Measurements from ENCODE around the gene ME2. TPM values are rescaled to one million over a fixed set of nuclear protein-coding genes. Genes with fewer than 3 reads are reported as not detected.

The ME2 gene
- polyA plus RNA-seq, 2 donors: 7.3 to 12.2 TPM

- Histone ChIP-seq H3K9me3 (ENCODE audit: control insufficient read depth in 2 of 2, insufficient read depth in 1 of 2, low read depth in 1 of 2, low read length in 1 of 2) (peaks cover 0 to 6% of the 10 kb centered on the region in 2 donors), H3K4me1 (ENCODE audit: control insufficient read depth in 2 of 2, insufficient read depth in 2 of 2, low read length in 1 of 2) (no peaks in the 10 kb centered on the region), H3K27ac (ENCODE audit: low read depth in 2 of 2, low read length in 1 of 2) (no peak overlapping the region), H3K27me3 (ENCODE audit: control insufficient read depth in 1 of 2, insufficient read depth in 2 of 2, low read length in 2 of 2) (no peaks in the 10 kb centered on the region), H3K36me3 (ENCODE audit: control insufficient read depth in 2 of 2, insufficient read depth in 2 of 2, low read length in 1 of 2) (peaks cover 9 to 11% of the 10 kb centered on the region in 2 donors), H3K4me3 (ENCODE audit: low read depth in 1 of 2, low read length in 2 of 2) (no peak overlapping the region)
- WGBS, 2 donors: 85 to 87% methylated on average over 5 of the region's 5 CpGs
Measured at GRCh38 chr18:50977037-50977760, 98.3 kb downstream of the ME2 start.

GRCh38 chr18:50981381-50981780, 102.5 kb downstream of the ME2 start:
- 72 to 84% methylated on average over 1 of the region's 1 CpG for WGBS, 2 donors
- H3K4me3 ChIP-seq (ENCODE audit: low read depth in 1 of 2, low read length in 2 of 2): no peak overlapping the region
- H3K27ac ChIP-seq (ENCODE audit: low read depth in 2 of 2, low read length in 1 of 2): no peak overlapping the region
- H3K36me3 ChIP-seq (ENCODE audit: control insufficient read depth in 2 of 2, insufficient read depth in 2 of 2, low read length in 1 of 2): peaks cover 6 to 7% of the 10 kb centered on the region in 2 donors
- H3K27me3 ChIP-seq (ENCODE audit: control insufficient read depth in 1 of 2, insufficient read depth in 2 of 2, low read length in 2 of 2): no peaks in the 10 kb centered on the region
- no peaks in the 10 kb centered on the region for H3K4me1 ChIP-seq (ENCODE audit: control insufficient read depth in 2 of 2, insufficient read depth in 2 of 2, low read length in 1 of 2)
- H3K9me3 ChIP-seq (ENCODE audit: control insufficient read depth in 2 of 2, insufficient read depth in 1 of 2, low read depth in 1 of 2, low read length in 1 of 2): peaks cover 0 to 6% of the 10 kb centered on the region in 2 donors

- Histone ChIP-seq H3K4me3 (ENCODE audit: low read depth in 1 of 2, low read length in 2 of 2) (no peak overlapping the region), H3K9me3 (ENCODE audit: control insufficient read depth in 2 of 2, insufficient read depth in 1 of 2, low read depth in 1 of 2, low read length in 1 of 2) (peaks cover 0 to 2% of the 10 kb centered on the region in 2 donors), H3K27ac (ENCODE audit: low read depth in 2 of 2, low read length in 1 of 2) (no peak overlapping the region), H3K4me1 (ENCODE audit: control insufficient read depth in 2 of 2, insufficient read depth in 2 of 2, low read length in 1 of 2) (no peaks in the 10 kb centered on the region), H3K36me3 (ENCODE audit: control insufficient read depth in 2 of 2, insufficient read depth in 2 of 2, low read length in 1 of 2) (peaks cover 2% of the 10 kb centered on the region in 2 donors), H3K27me3 (ENCODE audit: control insufficient read depth in 1 of 2, insufficient read depth in 2 of 2, low read length in 2 of 2) (no peaks in the 10 kb centered on the region)
- 81 to 87% methylated on average over 8 of the region's 8 CpGs for WGBS, 2 donors
Measured at GRCh38 chr18:50982086-50982801, 103.3 kb downstream of the ME2 start.

- H3K4me1 ChIP-seq (ENCODE audit: control insufficient read depth in 2 of 2, insufficient read depth in 2 of 2, low read length in 1 of 2): no peaks in the 10 kb centered on the region
- no peaks in the 10 kb centered on the region for H3K9me3 ChIP-seq (ENCODE audit: control insufficient read depth in 2 of 2, insufficient read depth in 1 of 2, low read depth in 1 of 2, low read length in 1 of 2)
- no peaks in the 10 kb centered on the region for H3K27me3 ChIP-seq (ENCODE audit: control insufficient read depth in 1 of 2, insufficient read depth in 2 of 2, low read length in 2 of 2)
- H3K27ac ChIP-seq (ENCODE audit: low read depth in 2 of 2, low read length in 1 of 2): no peak overlapping the region
- no peak overlapping the region for H3K4me3 ChIP-seq (ENCODE audit: low read depth in 1 of 2, low read length in 2 of 2)
- 91% methylated on average over 3 of the region's 3 CpGs for WGBS, 2 donors
- H3K36me3 ChIP-seq (ENCODE audit: control insufficient read depth in 2 of 2, insufficient read depth in 2 of 2, low read length in 1 of 2): no peaks in the 10 kb centered on the region
Measured at GRCh38 chr18:50982802-50983179, 103.9 kb downstream of the ME2 start.

GRCh38 chr18:50986360-50987087, 107.6 kb downstream of the ME2 start:
- H3K27me3 ChIP-seq (ENCODE audit: control insufficient read depth in 1 of 2, insufficient read depth in 2 of 2, low read length in 2 of 2): no peaks in the 10 kb centered on the region
- H3K36me3 ChIP-seq (ENCODE audit: control insufficient read depth in 2 of 2, insufficient read depth in 2 of 2, low read length in 1 of 2): no peaks in the 10 kb centered on the region
- H3K27ac ChIP-seq (ENCODE audit: low read depth in 2 of 2, low read length in 1 of 2): no peak overlapping the region
- H3K9me3 ChIP-seq (ENCODE audit: control insufficient read depth in 2 of 2, insufficient read depth in 1 of 2, low read depth in 1 of 2, low read length in 1 of 2): no peaks in the 10 kb centered on the region
- no peak overlapping the region for H3K4me3 ChIP-seq (ENCODE audit: low read depth in 1 of 2, low read length in 2 of 2)
- no peaks in the 10 kb centered on the region for H3K4me1 ChIP-seq (ENCODE audit: control insufficient read depth in 2 of 2, insufficient read depth in 2 of 2, low read length in 1 of 2)
- 74 to 84% methylated on average over 2 of the region's 2 CpGs for WGBS, 2 donors

- WGBS, 2 donors: 41 to 49% methylated on average over 2 of the region's 2 CpGs
- Histone ChIP-seq H3K36me3 (ENCODE audit: control insufficient read depth in 2 of 2, insufficient read depth in 2 of 2, low read length in 1 of 2) (no peaks in the 10 kb centered on the region), H3K27me3 (ENCODE audit: control insufficient read depth in 1 of 2, insufficient read depth in 2 of 2, low read length in 2 of 2) (no peaks in the 10 kb centered on the region), H3K4me1 (ENCODE audit: control insufficient read depth in 2 of 2, insufficient read depth in 2 of 2, low read length in 1 of 2) (no peaks in the 10 kb centered on the region), H3K4me3 (ENCODE audit: low read depth in 1 of 2, low read length in 2 of 2) (no peak overlapping the region), H3K27ac (ENCODE audit: low read depth in 2 of 2, low read length in 1 of 2) (no peak overlapping the region), H3K9me3 (ENCODE audit: control insufficient read depth in 2 of 2, insufficient read depth in 1 of 2, low read depth in 1 of 2, low read length in 1 of 2) (no peaks in the 10 kb centered on the region)
Measured at GRCh38 chr18:50987261-50987660, 108.3 kb downstream of the ME2 start.

- H3K9me3 ChIP-seq (ENCODE audit: control insufficient read depth in 2 of 2, insufficient read depth in 1 of 2, low read depth in 1 of 2, low read length in 1 of 2): no peaks in the 10 kb centered on the region
- H3K27me3 ChIP-seq (ENCODE audit: control insufficient read depth in 1 of 2, insufficient read depth in 2 of 2, low read length in 2 of 2): no peaks in the 10 kb centered on the region
- WGBS, 2 donors: 93 to 95% methylated on average over 3 of the region's 3 CpGs
- no peaks in the 10 kb centered on the region for H3K36me3 ChIP-seq (ENCODE audit: control insufficient read depth in 2 of 2, insufficient read depth in 2 of 2, low read length in 1 of 2)
- H3K4me3 ChIP-seq (ENCODE audit: low read depth in 1 of 2, low read length in 2 of 2): no peak overlapping the region
- no peak overlapping the region for H3K27ac ChIP-seq (ENCODE audit: low read depth in 2 of 2, low read length in 1 of 2)
- H3K4me1 ChIP-seq (ENCODE audit: control insufficient read depth in 2 of 2, insufficient read depth in 2 of 2, low read length in 1 of 2): no peaks in the 10 kb centered on the region
Measured at GRCh38 chr18:50989711-50990110, 110.8 kb downstream of the ME2 start.

GRCh38 chr18:50992351-50992762, 113.4 kb downstream of the ME2 start:
- Histone ChIP-seq H3K27me3 (ENCODE audit: control insufficient read depth in 1 of 2, insufficient read depth in 2 of 2, low read length in 2 of 2) (no peaks in the 10 kb centered on the region), H3K9me3 (ENCODE audit: control insufficient read depth in 2 of 2, insufficient read depth in 1 of 2, low read depth in 1 of 2, low read length in 1 of 2) (no peaks in the 10 kb centered on the region), H3K4me1 (ENCODE audit: control insufficient read depth in 2 of 2, insufficient read depth in 2 of 2, low read length in 1 of 2) (no peaks in the 10 kb centered on the region), H3K36me3 (ENCODE audit: control insufficient read depth in 2 of 2, insufficient read depth in 2 of 2, low read length in 1 of 2) (no peaks in the 10 kb centered on the region), H3K27ac (ENCODE audit: low read depth in 2 of 2, low read length in 1 of 2) (no peak overlapping the region), H3K4me3 (ENCODE audit: low read depth in 1 of 2, low read length in 2 of 2) (no peak overlapping the region)
- WGBS, 2 donors: 82 to 83% methylated on average over 3 of the region's 3 CpGs

- Histone ChIP-seq H3K36me3 (ENCODE audit: control insufficient read depth in 2 of 2, insufficient read depth in 2 of 2, low read length in 1 of 2) (no peaks in the 10 kb centered on the region), H3K4me1 (ENCODE audit: control insufficient read depth in 2 of 2, insufficient read depth in 2 of 2, low read length in 1 of 2) (no peaks in the 10 kb centered on the region), H3K27me3 (ENCODE audit: control insufficient read depth in 1 of 2, insufficient read depth in 2 of 2, low read length in 2 of 2) (no peaks in the 10 kb centered on the region), H3K9me3 (ENCODE audit: control insufficient read depth in 2 of 2, insufficient read depth in 1 of 2, low read depth in 1 of 2, low read length in 1 of 2) (no peaks in the 10 kb centered on the region), H3K27ac (ENCODE audit: low read depth in 2 of 2, low read length in 1 of 2) (no peak overlapping the region), H3K4me3 (ENCODE audit: low read depth in 1 of 2, low read length in 2 of 2) (no peak overlapping the region)
- 84 to 88% methylated on average over 2 of the region's 2 CpGs for WGBS, 2 donors
Measured at GRCh38 chr18:50994031-50994430, 115.1 kb downstream of the ME2 start.

Data from esophagus (tissue), 2 donors.